Activated T-cell treated with anti-CD3 and anti-CD28 coated beads for 24 hours (primary cell): Measurements from ENCODE around the gene CADM1.

Experiments
- DNase-seq: peaks from one replicate; pipeline ENCODE4 v3.0.0-alpha.2; 2020; ENCODE audit warnings: low read depth

The CADM1 gene

GRCh38 chr11:115398333-115399080, 105.7 kb downstream of the CADM1 start:
- no peak for DNase-seq

- DNase-seq = no peak
Measured at GRCh38 chr11:115396533-115396932, 107.7 kb downstream of the CADM1 start.

- DNase-seq = no peak
Measured at GRCh38 chr11:115393950-115394349, 110.3 kb downstream of the CADM1 start.

GRCh38 chr11:115391598-115391997, 112.6 kb downstream of the CADM1 start:
- DNase-seq = no peak

- no peak for DNase-seq
Measured at GRCh38 chr11:115391160-115391559, 113.1 kb downstream of the CADM1 start.

GRCh38 chr11:115390441-115390840, 113.8 kb downstream of the CADM1 start:
- no peak for DNase-seq

GRCh38 chr11:115389790-115390189, 114.4 kb downstream of the CADM1 start:
- no peak for DNase-seq

- no peak for DNase-seq
Measured at GRCh38 chr11:115385226-115385625, 119.0 kb downstream of the CADM1 start.

- no peak for DNase-seq
Measured at GRCh38 chr11:115384236-115384635, 120.0 kb downstream of the CADM1 start.

- no peak for DNase-seq
Measured at GRCh38 chr11:115383431-115383830, 120.8 kb downstream of the CADM1 start.

GRCh38 chr11:115379528-115379927, 124.7 kb downstream of the CADM1 start:
- no peak for DNase-seq

GRCh38 chr11:115378557-115378956, 125.7 kb downstream of the CADM1 start:
- DNase-seq = no peak

- DNase-seq = no peak
Measured at GRCh38 chr11:115377882-115378296, 126.3 kb downstream of the CADM1 start.

GRCh38 chr11:115368616-115369015, 135.6 kb downstream of the CADM1 start:
- no peak for DNase-seq

GRCh38 chr11:115366826-115367225, 137.4 kb downstream of the CADM1 start:
- DNase-seq = no peak

GRCh38 chr11:115365907-115366306, 138.3 kb downstream of the CADM1 start:
- DNase-seq = no peak

GRCh38 chr11:115364896-115365295, 139.3 kb downstream of the CADM1 start:
- no peak for DNase-seq

GRCh38 chr11:115363921-115364320, 140.3 kb downstream of the CADM1 start:
- DNase-seq = no peak

- DNase-seq = no peak
Measured at GRCh38 chr11:115363426-115363825, 140.8 kb downstream of the CADM1 start.

- DNase-seq = no peak
Measured at GRCh38 chr11:115362997-115363396, 141.2 kb downstream of the CADM1 start.

- no peak for DNase-seq
Measured at GRCh38 chr11:115361025-115361424, 143.2 kb downstream of the CADM1 start.

- no peak for DNase-seq
Measured at GRCh38 chr11:115360186-115360824, 143.9 kb downstream of the CADM1 start.

- no peak for DNase-seq
Measured at GRCh38 chr11:115357066-115357465, 147.1 kb downstream of the CADM1 start.
